GM21786 (cell line): ENCODE data around the gene KRT5.
"Not testable (repeated sequence)": the region's sequence is repeated elsewhere in the genome, so short reads cannot be mapped to it uniquely, and the experiment has no call there.

ENCODE experiments used
- ATAC-seq: cut with Tn5 transposase; IDR thresholded peaks from one replicate; pipeline ENCODE4 v1.9.1; 2021; ENCODE audit not compliant: unreplicated experiment

The KRT5 gene

DNA sequence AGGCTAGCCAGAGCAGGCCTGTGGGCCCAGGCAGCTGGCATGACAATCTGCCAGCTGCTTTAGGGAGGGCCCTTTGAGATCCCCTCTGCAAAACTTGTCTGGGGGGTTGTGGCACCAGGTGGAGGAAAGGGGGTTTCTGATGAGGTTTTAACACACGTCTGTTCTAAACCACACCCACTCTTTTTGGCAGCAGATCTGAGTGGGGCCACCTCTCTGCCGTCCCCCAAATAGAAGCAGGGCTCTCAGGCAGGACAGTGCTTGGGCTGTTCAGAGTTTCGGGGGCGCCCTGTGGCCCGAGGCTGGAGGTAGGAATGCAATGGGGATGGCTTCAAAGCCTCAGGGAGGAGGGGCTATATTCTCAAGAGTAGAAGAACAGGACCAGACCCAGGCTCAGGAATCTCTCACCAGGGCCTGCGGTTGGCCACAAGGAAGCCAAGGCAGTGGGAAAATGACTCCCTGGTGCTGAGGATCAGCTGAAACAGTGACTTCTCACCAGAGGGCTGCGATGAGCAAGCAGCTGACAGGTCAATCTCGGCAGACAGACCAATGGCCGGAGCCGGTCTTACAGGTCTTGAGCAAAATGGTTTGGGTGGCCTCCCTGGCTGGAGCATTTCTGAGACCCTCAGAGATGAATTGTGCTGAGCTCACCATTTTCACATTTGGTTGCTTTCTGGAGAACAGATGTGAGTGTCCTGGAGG is 1.5 kb upstream of the KRT5 start:
- ATAC-seq = no peak

DNA sequence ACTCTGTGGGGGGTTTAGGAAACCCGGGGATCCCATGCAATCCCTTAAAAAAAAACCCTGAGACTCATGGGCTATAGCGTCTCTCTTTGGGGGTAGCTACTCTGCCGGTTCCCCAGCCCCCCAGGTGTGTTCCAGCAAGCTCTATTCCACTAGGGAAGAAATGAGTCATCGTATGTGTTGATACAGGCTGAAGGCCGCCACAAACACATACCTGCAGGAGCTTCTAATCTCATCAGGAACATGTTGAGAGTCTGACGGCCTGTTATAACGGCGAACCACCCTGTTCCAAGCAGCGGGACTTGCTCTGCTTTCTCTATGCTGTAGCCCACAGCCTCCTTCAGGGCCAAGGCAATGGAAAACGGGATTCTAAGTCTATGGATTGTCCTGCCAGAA is 977 bp upstream of the KRT5 start:
- no peak for ATAC-seq

DNA sequence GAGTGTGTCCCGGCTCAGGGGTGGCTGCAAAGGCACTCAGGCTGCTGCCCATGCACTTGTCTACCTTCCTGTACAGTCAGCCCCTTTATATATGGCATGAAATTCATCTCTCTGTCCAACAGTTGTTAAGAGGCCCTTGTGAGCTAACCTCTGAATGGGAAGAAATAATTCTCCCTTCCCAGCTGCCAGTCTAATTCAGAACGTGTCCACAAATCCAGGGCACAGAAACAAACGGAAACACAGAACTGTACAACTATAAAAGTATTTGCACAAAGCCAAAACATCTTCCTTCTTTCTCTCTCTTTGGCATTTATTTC is 849 bp downstream of the KRT5 start:
- ATAC-seq = no peak

DNA sequence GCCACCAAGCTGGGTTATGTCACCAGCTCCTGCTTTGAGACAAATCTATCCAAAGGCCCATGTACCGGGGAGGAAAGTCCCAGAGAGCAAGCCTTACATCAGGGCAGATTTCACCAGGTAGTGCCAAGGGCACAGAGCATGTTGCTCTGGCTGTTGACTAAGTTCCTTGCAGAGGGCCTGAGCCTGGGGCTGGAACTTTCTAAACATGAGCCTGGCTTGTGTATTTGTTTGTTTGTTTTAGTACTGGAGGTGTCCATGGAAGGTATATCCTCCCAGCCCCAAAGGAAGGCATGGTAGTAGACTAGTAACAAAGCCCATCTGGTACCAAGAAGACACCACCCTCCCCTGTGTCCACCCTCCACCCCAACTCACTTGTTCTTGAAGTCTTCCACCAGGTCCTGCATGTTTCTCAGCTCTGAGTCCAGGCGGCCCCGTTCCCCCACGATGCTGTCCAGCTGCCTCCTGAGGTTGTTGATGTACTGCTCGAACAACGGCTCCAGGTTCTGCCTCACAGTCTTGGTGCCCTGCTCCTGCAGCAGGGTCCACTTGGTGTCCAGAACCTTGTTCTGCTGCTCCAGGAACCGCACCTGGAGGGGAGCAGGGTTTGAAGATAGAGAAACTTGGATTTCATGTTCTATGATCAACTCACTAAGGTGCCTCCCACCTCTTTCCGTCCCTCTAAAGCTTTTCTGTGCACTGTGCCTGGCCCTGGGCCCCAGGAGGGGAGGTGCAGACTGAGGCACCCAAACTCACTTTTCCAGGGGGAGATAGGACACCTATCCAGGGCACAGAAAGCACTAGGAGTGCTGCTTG is 1.4 kb downstream of the KRT5 start:
- no peak for ATAC-seq

DNA sequence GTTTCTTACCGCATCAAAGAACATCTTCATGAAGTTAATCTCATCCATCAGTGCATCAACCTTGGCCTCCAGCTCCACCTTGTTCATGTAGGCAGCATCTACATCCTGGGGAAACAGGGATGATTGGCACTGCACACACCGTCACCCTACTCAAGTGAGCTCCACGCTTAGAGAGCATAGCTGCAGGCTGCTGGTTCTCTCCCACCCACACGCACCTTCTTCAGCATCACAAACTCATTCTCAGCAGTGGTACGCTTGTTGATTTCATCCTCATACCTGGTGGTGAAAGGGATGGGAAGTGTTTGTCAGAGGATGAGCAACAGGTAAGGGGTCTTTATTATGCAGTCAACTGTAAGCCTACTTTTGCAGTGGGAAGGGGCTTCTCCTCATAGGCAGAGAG is 2.3 kb downstream of the KRT5 start:
- ATAC-seq = no peak

DNA sequence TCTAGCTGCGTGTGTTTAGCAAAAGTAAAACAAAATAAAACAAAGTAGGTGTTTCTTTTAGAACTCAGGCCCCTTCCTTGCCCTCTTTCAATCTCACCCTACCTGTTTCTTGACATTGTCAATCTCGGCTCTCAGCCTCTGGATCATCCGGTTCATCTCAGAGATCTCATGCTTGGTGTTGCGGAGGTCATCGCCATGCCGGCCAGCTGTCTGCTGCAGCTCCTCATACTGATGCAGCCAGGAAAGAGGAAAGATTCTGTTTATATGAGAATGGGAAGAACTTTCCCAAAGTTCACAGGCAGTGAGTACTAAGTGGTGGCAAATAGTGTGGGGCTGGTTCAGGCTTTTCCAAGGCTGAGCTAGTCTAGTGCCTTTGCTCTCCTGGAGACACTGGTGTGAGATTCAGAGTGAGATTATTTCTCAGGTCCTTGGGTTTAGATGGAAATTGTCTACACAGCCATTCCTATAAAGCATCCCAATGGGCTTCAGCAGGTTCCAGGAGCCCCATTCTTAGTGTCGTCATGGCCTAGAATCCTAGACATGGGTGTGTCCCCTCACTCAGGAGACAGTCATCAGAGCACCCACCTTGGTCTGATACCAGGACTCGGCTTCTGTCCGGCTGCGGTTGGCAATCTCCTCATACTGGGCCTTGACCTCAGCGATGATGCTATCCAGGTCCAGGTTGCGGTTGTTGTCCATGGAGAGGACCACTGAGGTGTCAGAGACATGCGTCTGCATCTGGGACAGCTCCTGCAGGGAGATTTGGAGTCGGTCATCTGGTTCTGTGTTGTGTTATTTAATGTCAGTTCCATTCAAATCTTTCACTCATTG is 3.0 kb downstream of the KRT5 start:
- no peak for ATAC-seq

DNA sequence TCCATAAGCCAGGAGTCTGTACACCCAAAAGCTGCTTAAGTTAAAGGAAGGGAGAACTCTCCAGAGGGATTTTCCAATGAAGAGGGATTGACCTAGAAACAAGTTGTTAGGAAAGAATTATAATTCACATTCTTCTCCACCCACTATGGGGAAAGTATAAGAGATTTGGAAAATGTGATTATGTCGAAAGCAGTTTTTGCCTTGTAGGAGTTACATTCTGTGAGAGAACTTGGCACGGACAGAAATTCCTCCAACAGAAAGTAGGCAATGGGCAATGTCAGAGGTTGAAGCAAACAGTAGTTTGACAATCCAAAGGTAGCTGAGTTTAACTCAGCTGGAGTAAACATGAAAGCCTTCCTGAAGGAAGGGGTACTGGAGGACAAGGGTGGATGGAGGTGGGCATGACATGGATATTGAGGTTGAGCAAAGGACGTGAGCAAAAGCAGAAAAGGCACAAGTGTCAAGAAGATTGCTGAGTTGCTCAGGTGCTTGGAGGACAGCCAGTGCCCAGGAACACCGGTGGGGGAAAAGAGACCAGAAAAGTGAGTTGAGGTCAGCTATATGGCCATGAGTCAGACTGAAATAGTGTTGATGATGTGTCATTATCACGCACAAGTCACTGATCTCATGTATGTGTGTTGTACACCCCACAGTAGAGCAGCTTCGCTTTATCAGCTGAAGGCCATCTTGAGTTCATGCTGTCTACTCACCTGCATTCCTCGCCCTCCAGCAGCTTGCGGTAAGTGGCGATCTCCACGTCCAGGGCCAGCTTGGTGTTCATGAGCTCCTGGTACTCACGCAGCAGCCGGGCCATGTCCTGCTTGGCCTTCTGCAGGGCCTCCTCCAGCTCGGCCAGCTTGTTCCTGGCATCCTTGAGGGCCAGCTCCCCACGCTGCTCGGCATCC is 4.0 kb downstream of the KRT5 start:
- no peak for ATAC-seq

DNA sequence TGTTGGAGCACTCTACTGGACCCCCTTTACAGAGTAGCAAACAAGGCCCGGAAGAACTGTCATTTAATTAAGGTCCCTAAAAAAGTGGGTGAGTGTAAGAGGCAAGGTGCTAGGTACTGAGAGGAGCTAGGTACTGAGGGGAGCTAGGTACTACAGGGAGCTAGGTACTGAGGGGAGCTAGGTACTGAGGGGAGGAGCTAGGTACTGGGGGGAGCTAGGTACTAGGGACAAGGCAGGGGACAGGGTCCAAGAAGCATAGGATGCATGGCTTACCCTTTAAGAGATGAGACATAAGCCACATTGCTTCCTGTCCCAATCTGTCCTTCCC is 4.9 kb downstream of the KRT5 start:
- no peak for ATAC-seq

DNA sequence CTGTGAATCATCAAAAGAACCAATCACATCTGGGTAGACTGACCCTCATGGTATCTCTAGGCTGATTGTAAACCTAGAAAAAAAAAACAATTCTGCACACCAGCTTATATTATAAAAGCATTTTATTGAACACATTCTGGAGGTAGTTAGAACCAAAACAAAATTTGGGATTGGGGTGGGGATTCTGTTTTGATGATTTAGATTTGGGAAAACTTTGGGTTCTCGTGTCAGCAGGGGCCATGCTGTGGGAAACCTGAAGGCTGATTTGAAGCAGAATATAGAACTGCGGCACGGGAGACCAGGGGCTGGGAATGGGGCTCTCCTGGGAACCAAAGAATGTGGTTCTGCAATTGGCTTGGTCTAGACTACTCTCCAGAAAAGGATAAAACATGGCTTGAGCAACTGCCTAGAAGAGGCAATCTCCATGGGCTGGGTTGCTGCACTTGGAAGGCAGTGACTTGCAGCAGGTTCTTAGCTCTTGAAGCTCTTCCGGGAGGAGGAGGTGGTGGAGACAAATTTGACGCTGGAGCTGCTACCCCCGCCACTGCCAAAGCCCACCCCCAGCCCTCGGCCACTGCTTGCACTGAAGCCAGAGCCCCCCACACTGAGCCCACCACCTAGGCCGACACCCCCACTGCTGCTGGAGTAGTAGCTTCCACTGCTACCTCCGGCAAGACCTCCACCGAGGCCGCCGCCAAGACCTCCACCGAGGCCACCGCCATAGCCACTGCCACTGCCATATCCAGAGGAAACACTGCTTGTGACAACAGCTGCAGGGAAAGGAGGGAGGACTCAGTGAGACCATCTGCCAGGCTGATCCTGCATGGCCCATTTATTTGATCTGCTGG is 5.5 kb downstream of the KRT5 start:
- ATAC-seq = no peak

DNA sequence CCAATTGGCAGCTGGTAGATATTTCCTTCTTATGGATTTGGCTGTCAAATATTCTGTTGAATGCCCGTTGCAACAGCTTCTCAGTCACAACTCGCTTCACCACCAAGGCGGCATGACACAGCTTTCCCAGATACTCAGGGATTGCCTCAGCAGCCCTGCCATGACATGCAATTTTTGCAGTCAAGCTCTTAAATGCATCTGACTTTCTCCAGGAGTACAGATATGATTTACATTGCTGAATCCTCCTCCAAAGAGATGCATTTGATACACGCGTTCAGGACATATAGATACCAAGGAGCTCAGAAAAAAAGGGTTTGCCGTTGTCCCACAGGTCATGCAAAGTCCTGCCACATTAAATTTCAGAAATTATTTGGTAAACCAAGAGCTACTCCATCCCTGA is 6.5 kb downstream of the KRT5 start:
- no peak for ATAC-seq

DNA sequence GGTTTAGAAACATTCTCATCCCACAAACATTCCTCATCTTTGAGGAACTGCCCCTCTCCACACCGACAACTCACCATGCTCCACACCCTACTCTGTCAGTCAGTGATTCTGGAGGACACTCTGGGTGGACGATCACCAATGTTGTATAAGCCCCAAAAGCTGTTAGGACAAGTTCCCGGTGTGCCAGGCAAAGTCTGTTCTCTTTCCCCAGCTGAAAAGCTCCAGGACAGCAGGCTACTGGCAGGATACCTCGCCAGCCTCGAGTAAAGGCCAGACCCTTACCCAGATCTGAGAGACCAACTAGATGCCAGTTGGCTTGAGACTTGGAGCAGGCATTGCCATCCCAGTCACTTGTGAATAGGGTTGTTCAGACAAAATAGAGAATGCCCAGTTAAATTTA is 12.0 kb downstream of the KRT5 start:
- ATAC-seq = no peak

DNA sequence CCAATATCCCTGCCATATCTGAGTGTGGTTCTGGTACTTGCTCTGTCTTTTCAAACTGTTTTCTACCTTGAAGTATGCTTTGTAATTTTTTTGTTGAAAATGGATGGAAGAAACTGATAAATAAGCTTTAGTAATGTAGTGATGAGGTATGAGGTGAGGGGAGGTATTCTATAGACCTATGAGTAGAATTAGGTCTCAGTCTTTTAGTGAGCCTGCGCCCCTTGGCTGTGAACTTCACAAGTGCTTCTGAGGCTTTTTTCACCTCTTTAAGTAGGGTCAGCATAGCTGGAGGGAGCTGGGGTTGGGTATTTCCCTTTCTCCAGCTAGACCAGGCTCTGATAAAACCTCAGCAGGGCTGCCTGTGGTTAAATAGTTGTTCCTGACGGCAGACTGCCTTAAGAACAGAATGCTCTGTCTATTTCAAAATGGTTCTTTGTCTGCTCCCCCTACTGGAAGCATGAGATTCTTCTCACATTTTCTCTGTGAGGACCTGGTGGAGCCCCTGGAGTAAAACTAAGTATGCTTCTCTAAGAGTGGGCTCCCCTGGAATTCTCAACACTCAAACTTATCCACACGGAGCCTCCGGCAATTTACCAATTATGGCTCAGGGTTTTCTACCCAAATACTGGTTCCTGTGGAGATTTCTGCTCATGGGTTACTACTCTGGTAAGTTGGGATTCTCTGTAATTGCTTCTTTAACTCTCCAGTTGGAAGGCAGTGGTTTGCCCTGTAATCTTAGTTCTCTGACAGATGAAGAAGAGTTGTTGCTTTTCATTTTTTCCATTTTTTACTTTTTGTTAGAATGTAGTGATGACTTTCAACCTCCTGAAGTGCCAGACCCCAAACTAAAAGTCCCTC is 13.1 kb downstream of the KRT5 start:
- no peak for ATAC-seq

DNA sequence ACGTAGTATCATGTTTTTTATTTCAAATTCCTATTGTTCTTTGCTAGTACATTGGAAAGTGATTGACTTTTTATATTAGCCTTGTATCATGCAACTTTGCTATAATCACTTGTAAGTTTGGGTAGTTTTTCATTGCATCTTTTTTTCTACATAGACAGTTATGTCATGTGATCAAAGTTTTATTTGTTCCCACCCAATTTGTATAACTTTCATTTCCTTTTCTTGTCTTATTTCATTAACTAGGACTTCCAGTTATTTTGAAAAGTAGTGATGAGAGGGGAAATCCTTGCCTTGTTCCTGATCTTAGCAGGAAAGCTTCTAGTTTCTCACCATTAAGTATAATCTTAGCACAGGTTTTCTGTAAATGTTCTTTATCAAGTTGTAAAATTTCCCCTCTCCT is 17.3 kb downstream of the KRT5 start:
- no peak for ATAC-seq

DNA sequence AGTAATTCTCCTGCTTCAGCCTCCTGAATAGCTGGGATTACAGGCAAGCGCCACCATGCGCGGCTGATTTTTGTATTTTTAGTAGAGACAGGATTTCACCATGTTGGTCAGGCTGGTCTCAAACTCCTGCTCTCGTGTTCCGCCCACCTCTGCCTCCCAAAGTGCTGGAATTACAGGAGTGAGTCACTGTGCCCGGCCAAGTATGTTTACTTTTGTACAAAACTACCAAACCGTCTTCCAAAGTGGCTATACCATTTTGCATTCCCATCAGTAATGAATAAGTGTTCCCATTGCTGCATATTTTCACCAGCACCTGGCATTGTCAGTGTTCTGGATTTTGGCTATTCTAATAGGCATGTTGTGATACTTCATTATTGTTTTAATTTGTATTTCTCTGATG is 18.7 kb downstream of the KRT5 start:
- ATAC-seq = no peak

DNA sequence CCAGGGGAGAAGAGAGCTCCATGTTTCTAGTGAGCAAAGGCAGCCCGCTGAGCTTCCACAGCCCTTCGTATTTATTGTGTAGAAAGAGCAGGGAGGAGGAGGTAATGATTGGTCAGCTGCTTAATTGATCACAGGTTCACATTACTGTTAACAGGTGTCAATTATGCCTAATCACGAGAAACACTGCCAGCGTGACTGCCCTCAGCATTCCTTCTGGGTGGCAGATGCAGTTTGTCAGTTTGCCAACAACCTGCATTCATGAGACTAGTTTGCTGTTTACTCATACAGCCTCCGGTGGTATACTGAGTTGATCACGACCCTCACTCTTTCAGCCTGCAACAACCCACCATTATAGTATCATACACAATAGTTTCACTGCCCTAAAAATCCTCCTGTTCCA is 19.6 kb downstream of the KRT5 start:
- ATAC-seq = not testable (repeated sequence)

DNA sequence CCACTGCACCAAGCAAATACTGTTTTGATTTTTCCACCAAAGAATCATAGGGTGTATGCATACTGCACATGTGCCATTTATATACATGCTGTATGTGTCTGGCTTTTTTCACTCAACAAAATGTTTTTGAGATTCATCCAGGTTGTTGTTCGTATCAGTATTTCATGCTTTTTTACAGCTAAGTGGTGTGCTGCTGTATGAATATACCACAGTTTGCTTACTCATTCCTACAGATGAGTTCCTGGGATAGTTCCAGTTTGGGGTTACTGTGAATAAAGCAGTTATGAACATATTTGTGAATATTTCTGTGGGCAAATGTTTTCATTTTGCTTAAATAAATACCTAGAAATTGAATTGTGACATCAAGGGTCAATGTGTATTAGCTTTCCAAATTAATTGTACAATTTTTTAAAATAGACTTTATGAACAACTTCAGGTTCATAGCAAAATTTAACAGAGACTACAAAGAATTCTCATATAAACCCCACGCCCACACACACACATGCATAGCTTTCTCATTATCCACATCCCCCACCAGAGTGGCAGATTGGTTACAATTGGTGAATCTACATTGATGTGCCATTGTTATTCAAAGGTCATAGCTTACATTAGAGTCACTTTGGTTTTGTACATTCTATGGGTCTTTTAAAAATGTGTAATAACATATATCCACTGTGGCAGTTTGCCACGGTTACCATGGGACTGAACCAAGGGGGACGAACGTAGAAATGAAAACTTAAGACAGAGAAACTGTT is 20.2 kb downstream of the KRT5 start:
- ATAC-seq = no peak

DNA sequence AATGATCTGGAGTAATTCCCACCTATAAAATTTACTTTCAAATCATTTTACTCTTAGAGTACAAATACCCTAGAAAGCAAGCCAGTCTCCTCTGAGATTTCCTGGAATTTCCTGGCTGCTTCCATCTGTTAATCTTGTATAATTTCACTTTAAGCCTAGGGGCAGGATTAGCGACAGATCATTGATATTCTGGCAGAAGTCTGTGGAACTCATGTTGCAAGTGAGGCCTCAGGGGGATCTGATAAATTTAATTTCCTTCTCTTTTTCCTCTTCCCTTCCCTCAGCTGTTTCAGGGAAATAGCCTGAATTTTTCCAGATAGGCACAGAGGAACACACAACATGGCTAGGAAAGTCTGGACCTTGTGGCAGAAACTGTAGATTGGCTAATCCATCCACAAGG is 21.2 kb downstream of the KRT5 start:
- ATAC-seq = no peak

DNA sequence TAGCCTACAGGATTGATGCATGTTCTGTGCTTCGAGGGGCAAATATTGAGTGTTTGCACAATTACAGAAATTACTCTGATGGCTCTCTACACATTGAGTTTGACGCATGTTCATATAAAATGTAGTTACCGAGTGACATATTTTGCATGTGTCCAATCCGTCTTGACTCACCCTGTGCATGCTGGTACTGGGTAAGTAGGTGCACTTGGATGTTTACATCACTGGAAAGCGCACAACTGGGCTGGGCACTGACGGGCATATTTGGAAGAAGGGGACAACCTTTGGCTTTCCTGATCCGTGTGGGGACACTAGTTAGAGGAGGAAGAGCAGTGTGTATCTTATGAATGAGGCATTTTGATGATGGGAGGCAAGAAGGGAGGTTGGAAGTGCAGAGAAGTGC is 22.2 kb downstream of the KRT5 start:
- ATAC-seq = no peak
